Spinal cord (tissue), 10 donors: Measurements from ENCODE around the gene FOXO6. TPM values are rescaled to one million over a fixed set of nuclear protein-coding genes. Genes with fewer than 3 reads are reported as not detected.

Experiments
- DNase-seq, 6 donors: peaks; one replicate each; pipeline versions ENCODE4 v3.0.0 to v3.0.0-alpha.2; 2013 to 2015; ENCODE audit warnings: low spot score in 6 of 6, low read depth in 4 of 6
- H3K27ac ChIP-seq: one replicate; pipeline ENCODE4 v1.5.1; 2013; ENCODE audit warnings: low read depth, low read length, control low read depth
- H3K27me3 ChIP-seq: one replicate; pipeline ENCODE4 v1.6.1; 2013; ENCODE audit warnings: low read length; ENCODE audit not compliant: control insufficient read depth, insufficient read depth
- H3K36me3 ChIP-seq: one replicate; pipeline ENCODE4 v1.6.1; 2013; ENCODE audit warnings: low read length; ENCODE audit not compliant: control insufficient read depth, insufficient read depth
- H3K4me1 ChIP-seq: one replicate; pipeline ENCODE4 v1.6.1; 2013; ENCODE audit warnings: low read length; ENCODE audit not compliant: control insufficient read depth, insufficient read depth
- H3K4me3 ChIP-seq: one replicate; pipeline ENCODE4 v1.5.1; 2013; ENCODE audit warnings: low read depth, low read length, control low read depth
- H3K9me3 ChIP-seq: one replicate; pipeline ENCODE4 v1.6.1; 2013; ENCODE audit warnings: low read length; ENCODE audit not compliant: control insufficient read depth, insufficient read depth
- WGBS: methylation state at CpG from one replicate; pipeline ENCODE4 v1.1.5; 2013; ENCODE audit warnings: missing lambda C conversion rate; ENCODE audit not compliant: insufficient coverage; 5-methylcytosine and 5-hydroxymethylcytosine counted together
- polyA plus RNA-seq, 2 donors: library from polyadenylated mRNA; unstranded; fragments of 120-200 nt; gene quantifications; one replicate each; pipeline ENCODE4 v1.2.1, GENCODE V29; 2013; ENCODE audit not compliant: insufficient read length in 2 of 2
- total RNA-seq, 2 donors: library from RNA; depleted of rRNA in 1 of 2; stranded (reverse); fragments of 120-200 nt in 1 of 2; fragments of >200 nt in 1 of 2; gene quantifications; one replicate each; pipeline versions ENCODE4 v1.2.3 to v1.2.4, GENCODE V29; 2013 to 2014
- donor health status: healthy.

The FOXO6 gene
- total and polyA plus RNA-seq, 4 donors: 1.9 to 11.0 (median 5.9) TPM

DNA sequence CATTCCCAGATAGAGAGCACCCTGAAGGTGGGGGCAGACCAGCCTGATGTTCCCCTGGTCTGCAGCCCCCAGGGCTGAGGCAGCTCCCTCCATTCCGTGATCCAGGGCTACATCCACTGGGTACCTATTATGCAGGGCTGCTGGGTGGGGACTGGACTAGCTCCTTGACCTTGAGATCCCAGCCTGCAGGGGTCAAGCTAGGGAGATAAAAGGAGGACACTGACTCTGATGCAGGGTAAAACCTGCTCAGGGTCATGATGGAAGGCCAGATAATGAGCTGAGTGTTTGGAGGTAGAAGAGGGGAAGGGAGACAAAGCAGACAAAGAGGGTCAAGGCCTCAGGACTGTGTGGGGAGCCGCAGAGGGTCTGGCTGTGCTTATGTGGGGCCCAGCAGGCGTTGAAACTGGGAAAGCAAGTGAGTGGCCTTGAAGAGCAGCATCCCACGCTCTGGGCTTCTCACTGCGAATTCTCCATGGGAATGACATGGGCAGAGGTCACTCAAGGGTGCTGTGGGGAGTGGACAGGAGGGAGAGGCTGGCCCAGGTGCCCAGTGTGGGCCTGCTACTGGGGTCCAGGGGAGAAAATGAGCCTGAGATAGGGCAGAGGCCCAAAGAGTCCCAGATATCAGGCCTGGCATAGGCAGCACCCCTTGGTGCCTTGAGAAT lies 9.7 kb downstream of the FOXO6 start:
- WGBS: 75% methylated on average over 5 of the region's 5 CpGs
- no peak overlapping the region for H3K27ac ChIP-seq
- H3K27me3 ChIP-seq: peaks cover 6% of the 10 kb centered on the region
- no peaks in the 10 kb centered on the region for H3K9me3 ChIP-seq
- peaks cover 16% of the 10 kb centered on the region for H3K36me3 ChIP-seq
- no peak for DNase-seq
- peaks cover 48% of the 10 kb centered on the region for H3K4me1 ChIP-seq
- H3K4me3 ChIP-seq: no peak overlapping the region

DNA sequence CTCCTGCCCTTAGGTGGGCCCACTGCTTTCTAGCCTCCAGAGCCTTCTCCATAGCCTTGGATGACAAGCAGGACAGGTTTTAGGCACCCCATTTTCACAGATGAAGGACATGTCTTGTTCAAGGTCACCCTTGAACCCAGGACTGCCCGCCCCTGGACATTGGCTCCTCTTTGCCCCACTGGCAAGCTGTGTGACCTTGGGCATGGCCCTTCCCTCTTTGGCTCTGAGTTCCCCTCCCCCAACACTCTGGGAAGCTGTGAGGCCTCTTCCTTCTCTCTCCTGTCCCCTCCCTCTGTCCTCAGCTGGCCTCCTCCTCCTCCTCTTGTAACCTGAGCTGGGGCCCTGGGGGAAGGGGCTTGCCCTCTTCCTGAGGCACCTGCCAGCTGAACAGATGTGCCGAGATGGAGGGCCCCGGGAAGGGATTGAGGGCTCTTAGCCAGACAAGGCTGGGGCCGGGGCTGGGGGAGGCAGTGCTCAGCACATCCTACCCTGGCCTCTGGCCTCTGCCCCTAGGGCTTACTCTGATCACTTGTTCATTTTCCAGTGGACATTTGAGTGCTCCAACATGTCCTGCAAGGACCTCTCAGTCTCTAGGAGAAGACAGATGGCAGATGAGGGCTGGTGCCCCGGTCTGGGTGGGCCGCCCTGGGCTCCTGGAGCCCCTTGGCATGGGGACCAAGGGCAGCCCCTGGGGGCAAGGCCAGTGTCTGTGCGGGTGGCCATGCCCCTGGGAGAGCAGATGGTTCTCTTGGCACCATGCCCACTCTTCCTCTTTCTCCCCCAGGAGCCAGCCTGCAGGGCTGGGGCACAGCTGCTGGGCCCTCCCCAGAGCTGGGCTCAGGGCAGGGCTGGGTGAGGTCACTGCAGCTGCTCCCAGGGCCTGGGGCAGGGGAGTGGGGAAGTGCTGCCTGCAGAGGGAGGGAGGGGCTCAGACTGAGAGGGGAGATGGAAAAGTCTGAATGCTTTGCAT lies 10.7 kb downstream of the FOXO6 start:
- no peak overlapping the region for H3K27ac ChIP-seq
- no peaks in the 10 kb centered on the region for H3K9me3 ChIP-seq
- peak in 1 of 6 donors; percentile 71 for DNase-seq
- H3K27me3 ChIP-seq: peaks cover 2% of the 10 kb centered on the region
- no peak overlapping the region for H3K4me3 ChIP-seq
- H3K4me1 ChIP-seq: peaks cover 40% of the 10 kb centered on the region
- H3K36me3 ChIP-seq: peaks cover 18% of the 10 kb centered on the region
- 39% methylated on average over 6 of the region's 7 CpGs for WGBS

DNA sequence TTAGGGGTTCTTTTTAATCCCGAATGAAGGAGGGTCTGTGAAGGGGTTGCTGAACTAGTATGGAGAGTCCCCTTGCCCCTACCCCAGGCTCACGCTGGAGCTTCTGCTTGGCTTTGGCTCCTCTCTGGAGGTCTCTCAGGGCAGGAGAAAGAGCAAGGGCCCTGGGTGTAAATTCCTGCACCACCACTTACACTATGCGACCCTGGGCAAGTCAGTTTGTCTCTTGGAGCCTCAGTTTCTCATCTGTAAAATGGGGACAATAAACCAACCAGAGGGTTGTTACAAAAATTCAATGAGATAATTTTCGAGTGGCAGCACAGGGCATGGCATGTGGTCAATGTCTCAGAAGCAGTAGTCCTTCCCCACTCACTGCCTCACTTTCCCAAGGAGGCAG lies 11.4 kb downstream of the FOXO6 start:
- Histone ChIP-seq H3K36me3 (peaks cover 23% of the 10 kb centered on the region), H3K4me3 (no peak overlapping the region), H3K27me3 (no peaks in the 10 kb centered on the region), H3K9me3 (no peaks in the 10 kb centered on the region), H3K4me1 (peaks cover 39% of the 10 kb centered on the region), H3K27ac (no peak overlapping the region)
- DNase-seq: no peak
- WGBS: 63% methylated on average over 2 of the region's 4 CpGs

DNA sequence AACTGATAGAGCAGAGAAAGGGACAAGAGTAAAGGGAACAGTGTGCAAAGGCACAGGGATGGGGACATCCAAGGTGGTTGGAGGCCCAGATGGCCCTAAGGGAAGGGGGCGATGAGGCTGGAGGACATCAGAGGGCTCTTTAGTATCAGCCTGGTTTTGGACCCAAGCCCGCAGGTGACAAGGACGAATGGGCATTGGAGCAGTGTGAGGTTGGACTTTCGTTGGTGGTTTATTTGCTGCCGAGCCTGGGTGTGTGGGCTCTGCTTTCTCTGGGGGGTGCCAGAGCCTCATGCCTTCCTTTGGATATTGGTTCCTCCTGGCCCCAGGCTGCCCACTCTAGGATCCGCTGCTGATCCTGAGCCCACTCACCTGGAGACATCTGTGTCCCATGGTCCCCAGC lies 12.1 kb downstream of the FOXO6 start:
- Histone ChIP-seq H3K9me3 (no peaks in the 10 kb centered on the region), H3K4me1 (peaks cover 38% of the 10 kb centered on the region), H3K27me3 (no peaks in the 10 kb centered on the region), H3K27ac (no peak overlapping the region), H3K36me3 (peaks cover 23% of the 10 kb centered on the region), H3K4me3 (no peak overlapping the region)
- 83% methylated on average over 6 of the region's 6 CpGs for WGBS
- no peak for DNase-seq

DNA sequence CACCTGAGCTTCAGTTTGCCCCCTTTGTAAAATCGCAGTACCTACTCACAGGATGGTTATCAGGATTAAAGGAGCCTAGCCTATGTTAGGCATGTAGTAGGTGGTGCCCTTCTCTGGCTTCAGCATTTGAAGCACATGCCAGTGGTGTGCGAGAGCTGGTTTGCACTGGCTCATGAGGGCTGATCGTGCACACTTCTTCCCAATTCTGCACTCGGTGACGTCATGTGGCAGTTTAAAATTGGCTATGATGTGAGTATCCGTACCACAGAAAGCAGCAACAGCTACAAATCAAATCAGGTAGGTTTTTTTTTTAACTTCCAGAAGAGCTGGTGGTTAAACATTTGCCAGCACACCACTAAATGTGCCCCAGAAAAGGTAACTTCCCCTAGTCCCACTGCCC lies 13.5 kb downstream of the FOXO6 start:
- WGBS: 86% methylated on average over 2 of the region's 6 CpGs
- no peak overlapping the region for H3K4me3 ChIP-seq
- no peaks in the 10 kb centered on the region for H3K27me3 ChIP-seq
- no peak for DNase-seq
- peaks cover 18% of the 10 kb centered on the region for H3K36me3 ChIP-seq
- H3K4me1 ChIP-seq: peaks cover 33% of the 10 kb centered on the region
- no peak overlapping the region for H3K27ac ChIP-seq
- no peaks in the 10 kb centered on the region for H3K9me3 ChIP-seq

DNA sequence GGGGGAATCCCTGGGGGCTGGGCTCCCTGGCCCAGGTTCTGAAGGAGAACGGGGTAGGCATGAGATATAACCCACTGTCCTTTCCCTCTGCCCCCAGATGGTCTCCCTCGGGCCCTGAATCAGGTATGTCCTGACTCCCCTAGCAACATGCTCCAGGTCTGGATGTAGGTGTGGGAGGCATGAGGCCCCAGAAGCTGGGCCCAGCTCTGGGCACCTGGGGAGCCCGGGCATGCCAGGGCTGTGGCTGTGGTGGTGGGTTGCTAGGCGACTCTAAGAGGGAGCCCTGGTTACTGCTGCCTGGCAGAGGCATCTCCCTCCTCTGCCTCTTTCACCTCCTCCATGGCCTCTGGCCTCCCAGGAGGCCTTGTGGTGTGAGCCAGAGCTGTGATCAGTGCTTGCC lies 16.2 kb downstream of the FOXO6 start:
- Histone ChIP-seq H3K27me3 (peaks cover 9% of the 10 kb centered on the region), H3K36me3 (peaks cover 10% of the 10 kb centered on the region), H3K9me3 (no peaks in the 10 kb centered on the region), H3K27ac (no peak overlapping the region), H3K4me1 (peaks cover 34% of the 10 kb centered on the region), H3K4me3 (no peak overlapping the region)
- WGBS: 83% methylated on average over 2 of the region's 4 CpGs
- no peak for DNase-seq

DNA sequence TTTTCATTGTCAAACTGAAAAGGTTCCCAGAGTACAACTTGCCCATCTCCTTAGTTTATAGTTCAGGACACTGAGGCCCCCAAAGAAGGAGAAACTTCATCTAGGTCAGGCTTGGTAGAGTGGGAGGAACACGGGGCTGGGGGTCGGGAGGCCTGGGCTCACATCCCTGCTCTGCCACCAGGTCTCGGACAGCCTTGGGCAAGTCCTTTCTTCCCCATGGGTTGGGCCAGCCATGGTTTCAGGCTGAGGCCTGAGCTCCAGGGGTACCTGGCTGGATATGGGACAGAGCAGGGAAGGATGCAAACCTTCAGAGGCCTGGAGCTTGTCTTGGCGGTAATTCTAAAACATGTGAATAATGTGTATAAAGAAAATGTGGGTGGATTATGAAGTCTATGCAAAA lies 17.0 kb downstream of the FOXO6 start:
- Histone ChIP-seq H3K27me3 (peaks cover 13% of the 10 kb centered on the region), H3K4me1 (peaks cover 33% of the 10 kb centered on the region), H3K9me3 (no peaks in the 10 kb centered on the region), H3K27ac (no peak overlapping the region), H3K4me3 (no peak overlapping the region), H3K36me3 (peaks cover 14% of the 10 kb centered on the region)
- no peak for DNase-seq
- 87% methylated on average over 4 of the region's 4 CpGs for WGBS

DNA sequence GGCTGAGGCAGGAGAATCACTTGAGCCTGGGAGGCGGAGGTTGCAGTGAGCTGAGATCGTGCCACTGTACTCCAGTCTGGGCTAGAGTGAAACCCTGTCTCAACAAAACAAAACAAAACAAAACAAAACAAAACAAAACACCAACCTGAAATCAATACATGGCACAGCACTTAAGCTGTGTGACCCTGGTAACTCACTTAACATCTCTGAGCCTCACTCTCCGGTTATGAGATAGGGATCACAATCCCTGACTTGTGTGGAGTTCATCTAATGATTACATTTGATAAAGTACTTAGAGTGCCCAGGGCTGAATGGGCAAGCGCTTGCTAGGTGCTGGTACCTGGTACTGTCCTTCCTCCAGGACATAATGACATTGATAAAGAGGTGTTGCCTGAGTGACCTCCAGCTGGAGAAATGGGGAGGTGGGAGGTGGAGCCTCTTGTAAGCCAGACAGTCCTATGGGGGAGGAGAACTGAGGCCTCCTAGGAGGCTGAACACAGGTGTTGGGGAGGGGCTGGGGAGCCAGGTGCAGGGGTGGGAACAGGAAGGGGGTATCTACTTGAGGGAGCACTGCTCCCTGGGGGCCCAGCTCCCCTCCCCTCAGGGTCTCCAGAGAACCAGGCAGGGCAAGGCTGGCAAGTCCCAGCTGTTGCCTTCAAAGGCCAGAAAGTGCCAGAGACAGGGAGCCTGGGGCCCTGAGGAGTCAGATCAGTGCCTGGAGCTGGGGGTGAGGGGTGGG lies 17.9 kb downstream of the FOXO6 start:
- DNase-seq: no peak
- WGBS: 94% methylated on average over 3 of the region's 4 CpGs
- H3K9me3 ChIP-seq: no peaks in the 10 kb centered on the region
- peaks cover 37% of the 10 kb centered on the region for H3K4me1 ChIP-seq
- H3K27me3 ChIP-seq: peaks cover 22% of the 10 kb centered on the region
- no peak overlapping the region for H3K4me3 ChIP-seq
- peaks cover 16% of the 10 kb centered on the region for H3K36me3 ChIP-seq
- H3K27ac ChIP-seq: no peak overlapping the region

DNA sequence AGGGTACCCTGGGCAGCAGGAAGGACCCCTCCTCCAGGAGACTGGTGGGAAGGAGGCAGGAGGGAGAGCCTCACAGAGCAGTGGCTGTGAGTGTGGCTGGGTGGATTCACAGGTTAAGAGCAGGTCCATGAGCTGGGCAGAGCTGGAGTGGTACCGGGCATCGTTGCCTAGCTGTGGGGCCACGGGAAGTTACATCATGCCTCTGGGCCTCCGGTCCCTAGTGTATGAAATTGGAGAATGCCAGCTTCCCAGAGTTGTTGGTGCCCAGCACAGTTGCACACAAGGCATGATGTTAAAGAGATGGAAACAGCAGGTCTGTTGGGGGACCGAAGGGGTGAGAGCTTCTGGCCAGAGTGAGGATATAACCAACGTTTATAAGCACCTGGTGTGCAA lies 18.5 kb downstream of the FOXO6 start:
- Histone ChIP-seq H3K36me3 (peaks cover 16% of the 10 kb centered on the region), H3K4me3 (no peak overlapping the region), H3K27ac (no peak overlapping the region), H3K9me3 (no peaks in the 10 kb centered on the region), H3K27me3 (peaks cover 28% of the 10 kb centered on the region), H3K4me1 (peaks cover 37% of the 10 kb centered on the region)
- 73% methylated on average over 4 of the region's 6 CpGs for WGBS
- no peak for DNase-seq
